Measurements from ENCODE around the gene GRIK3.

GRIK3 gene

GRCh38 chr1:37033355-37034101 lies 787 bp downstream of the GRIK3 start:
- Histone ChIP-seq H3K27me3 (ENCODE audit: insufficient read depth, low read length) (peaks cover 94% of the 10 kb centered on the region), H3K9me3 (ENCODE audit: insufficient read depth, low read depth, low read length) (no peaks in the 10 kb centered on the region), H3K27ac (ENCODE audit: low read depth, low read length) (no peak overlapping the region), H3K4me1 (ENCODE audit: insufficient read depth, low read length) (peaks cover 45% of the 10 kb centered on the region), H3K4me3 (ENCODE audit: low read length) (peak overlapping the region; percentile 52), H3K36me3 (ENCODE audit: insufficient read depth, low read length) (no peaks in the 10 kb centered on the region), H3K9ac (ENCODE audit: low read depth, low read length) (no peak overlapping the region; the same call in 1 of the 2 replicates)
- under 1% methylated on average over 66 of the region's 66 CpGs for WGBS

- Histone ChIP-seq H3K27me3 (ENCODE audit: insufficient read depth, low read length) (peaks cover 95% of the 10 kb centered on the region), H3K36me3 (ENCODE audit: insufficient read depth, low read length) (no peaks in the 10 kb centered on the region), H3K4me3 (ENCODE audit: low read length) (peak overlapping the region; percentile 52), H3K4me1 (ENCODE audit: insufficient read depth, low read length) (peaks cover 40% of the 10 kb centered on the region), H3K9ac (ENCODE audit: low read depth, low read length) (no peak overlapping the region; the same call in 1 of the 2 replicates), H3K27ac (ENCODE audit: low read depth, low read length) (no peak overlapping the region), H3K9me3 (ENCODE audit: insufficient read depth, low read depth, low read length) (no peaks in the 10 kb centered on the region)
- 1% methylated on average over 60 of the region's 60 CpGs for WGBS
These were observed 1.5 kb downstream of the GRIK3 start for GRCh38 chr1:37032660-37033354.

- peaks cover 87% of the 10 kb centered on the region for H3K27me3 ChIP-seq (ENCODE audit: insufficient read depth, low read length)
- H3K4me3 ChIP-seq (ENCODE audit: low read length): no peak overlapping the region
- peaks cover 32% of the 10 kb centered on the region for H3K4me1 ChIP-seq (ENCODE audit: insufficient read depth, low read length)
- no peak overlapping the region for H3K9ac ChIP-seq (ENCODE audit: low read depth, low read length)
- no peaks in the 10 kb centered on the region for H3K9me3 ChIP-seq (ENCODE audit: insufficient read depth, low read depth, low read length)
- H3K27ac ChIP-seq (ENCODE audit: low read depth, low read length): no peak overlapping the region
- WGBS: 66% methylated on average over 9 of the region's 9 CpGs
- no peaks in the 10 kb centered on the region for H3K36me3 ChIP-seq (ENCODE audit: insufficient read depth, low read length)
These were observed 2.4 kb downstream of the GRIK3 start for GRCh38 chr1:37031871-37032270.

GRCh38 chr1:37031429-37031828 lies 2.9 kb downstream of the GRIK3 start:
- no peak overlapping the region for H3K27ac ChIP-seq (ENCODE audit: low read depth, low read length)
- H3K4me3 ChIP-seq (ENCODE audit: low read length): no peak overlapping the region
- H3K9ac ChIP-seq (ENCODE audit: low read depth, low read length): no peak overlapping the region
- H3K36me3 ChIP-seq (ENCODE audit: insufficient read depth, low read length): no peaks in the 10 kb centered on the region
- 84% methylated on average over 8 of the region's 8 CpGs for WGBS
- H3K9me3 ChIP-seq (ENCODE audit: insufficient read depth, low read depth, low read length): no peaks in the 10 kb centered on the region
- H3K4me1 ChIP-seq (ENCODE audit: insufficient read depth, low read length): peaks cover 28% of the 10 kb centered on the region
- H3K27me3 ChIP-seq (ENCODE audit: insufficient read depth, low read length): peaks cover 83% of the 10 kb centered on the region

- Histone ChIP-seq H3K9ac (ENCODE audit: low read depth, low read length) (no peak overlapping the region), H3K27me3 (ENCODE audit: insufficient read depth, low read length) (peaks cover 60% of the 10 kb centered on the region), H3K36me3 (ENCODE audit: insufficient read depth, low read length) (no peaks in the 10 kb centered on the region), H3K9me3 (ENCODE audit: insufficient read depth, low read depth, low read length) (no peaks in the 10 kb centered on the region), H3K4me3 (ENCODE audit: low read length) (no peak overlapping the region), H3K27ac (ENCODE audit: low read depth, low read length) (no peak overlapping the region), H3K4me1 (ENCODE audit: insufficient read depth, low read length) (peaks cover 13% of the 10 kb centered on the region; the same call in 1 of the 2 replicates)
- 53% methylated on average over 12 of the region's 12 CpGs for WGBS
These were observed 5.2 kb downstream of the GRIK3 start for GRCh38 chr1:37028981-37029617.

- Histone ChIP-seq H3K9me3 (ENCODE audit: insufficient read depth, low read depth, low read length) (no peaks in the 10 kb centered on the region), H3K4me3 (ENCODE audit: low read length) (no peak overlapping the region), H3K27ac (ENCODE audit: low read depth, low read length) (no peak overlapping the region), H3K36me3 (ENCODE audit: insufficient read depth, low read length) (no peaks in the 10 kb centered on the region), H3K4me1 (ENCODE audit: insufficient read depth, low read length) (no peaks in the 10 kb centered on the region; the same call in 1 of the 2 replicates), H3K27me3 (ENCODE audit: insufficient read depth, low read length) (no peaks in the 10 kb centered on the region), H3K9ac (ENCODE audit: low read depth, low read length) (no peak overlapping the region)
- WGBS: 91% methylated on average over 2 of the region's 2 CpGs
These were observed 12.8 kb downstream of the GRIK3 start for GRCh38 chr1:37021502-37021901.

GRCh38 chr1:37020653-37021277 lies 13.6 kb downstream of the GRIK3 start:
- Histone ChIP-seq H3K36me3 (ENCODE audit: insufficient read depth, low read length) (no peaks in the 10 kb centered on the region), H3K9me3 (ENCODE audit: insufficient read depth, low read depth, low read length) (no peaks in the 10 kb centered on the region), H3K27ac (ENCODE audit: low read depth, low read length) (no peak overlapping the region), H3K27me3 (ENCODE audit: insufficient read depth, low read length) (no peaks in the 10 kb centered on the region), H3K9ac (ENCODE audit: low read depth, low read length) (no peak overlapping the region), H3K4me3 (ENCODE audit: low read length) (no peak overlapping the region), H3K4me1 (ENCODE audit: insufficient read depth, low read length) (no peaks in the 10 kb centered on the region; the same call in 1 of the 2 replicates)
- WGBS: 12% methylated on average over 8 of the region's 8 CpGs

- Histone ChIP-seq H3K36me3 (ENCODE audit: insufficient read depth, low read length) (no peaks in the 10 kb centered on the region), H3K27ac (ENCODE audit: low read depth, low read length) (no peak overlapping the region), H3K9me3 (ENCODE audit: insufficient read depth, low read depth, low read length) (no peaks in the 10 kb centered on the region), H3K9ac (ENCODE audit: low read depth, low read length) (no peak overlapping the region), H3K27me3 (ENCODE audit: insufficient read depth, low read length) (no peaks in the 10 kb centered on the region), H3K4me3 (ENCODE audit: low read length) (no peak overlapping the region), H3K4me1 (ENCODE audit: insufficient read depth, low read length) (no peaks in the 10 kb centered on the region; the same call in 1 of the 2 replicates)
These were observed 15.8 kb downstream of the GRIK3 start for GRCh38 chr1:37018510-37018909.

- Histone ChIP-seq H3K9ac (ENCODE audit: low read depth, low read length) (no peak overlapping the region), H3K4me1 (ENCODE audit: insufficient read depth, low read length) (no peaks in the 10 kb centered on the region; the same call in 1 of the 2 replicates), H3K9me3 (ENCODE audit: insufficient read depth, low read depth, low read length) (no peaks in the 10 kb centered on the region), H3K36me3 (ENCODE audit: insufficient read depth, low read length) (no peaks in the 10 kb centered on the region), H3K27me3 (ENCODE audit: insufficient read depth, low read length) (no peaks in the 10 kb centered on the region), H3K27ac (ENCODE audit: low read depth, low read length) (no peak overlapping the region), H3K4me3 (ENCODE audit: low read length) (no peak overlapping the region)
- 76% methylated on average over 4 of the region's 4 CpGs for WGBS
These were observed 16.6 kb downstream of the GRIK3 start for GRCh38 chr1:37017720-37018119.

GRCh38 chr1:37016121-37016520 lies 18.2 kb downstream of the GRIK3 start:
- no peak overlapping the region for H3K9ac ChIP-seq (ENCODE audit: low read depth, low read length)
- H3K4me3 ChIP-seq (ENCODE audit: low read length): no peak overlapping the region
- no peaks in the 10 kb centered on the region; the same call in 1 of the 2 replicates for H3K4me1 ChIP-seq (ENCODE audit: insufficient read depth, low read length)
- H3K27me3 ChIP-seq (ENCODE audit: insufficient read depth, low read length): no peaks in the 10 kb centered on the region
- H3K36me3 ChIP-seq (ENCODE audit: insufficient read depth, low read length): no peaks in the 10 kb centered on the region
- H3K27ac ChIP-seq (ENCODE audit: low read depth, low read length): no peak overlapping the region
- H3K9me3 ChIP-seq (ENCODE audit: insufficient read depth, low read depth, low read length): no peaks in the 10 kb centered on the region

- whole genome bisulfite sequencing: 86% methylated on average over 7 of the region's 7 CpGs
- Histone ChIP-seq H3K4me1 (ENCODE audit: insufficient read depth, low read length) (no peaks in the 10 kb centered on the region; the same call in 1 of the 2 replicates), H3K4me3 (ENCODE audit: low read length) (no peak overlapping the region), H3K27ac (ENCODE audit: low read depth, low read length) (no peak overlapping the region), H3K27me3 (ENCODE audit: insufficient read depth, low read length) (no peaks in the 10 kb centered on the region), H3K36me3 (ENCODE audit: insufficient read depth, low read length) (no peaks in the 10 kb centered on the region), H3K9ac (ENCODE audit: low read depth, low read length) (no peak overlapping the region), H3K9me3 (ENCODE audit: insufficient read depth, low read depth, low read length) (no peaks in the 10 kb centered on the region)
These were observed 18.6 kb downstream of the GRIK3 start for GRCh38 chr1:37015713-37016112.
